KOPT-K1 (cell line): ENCODE data around the gene SEMA4G.

Experiments
- H3K27ac ChIP-seq: fragments of 200-600 bp; sonication (generic); 2 replicates; pipeline ENCODE4 v1.5.1; 2016; ENCODE audit warnings: antibody characterized with exemption, mild to moderate bottlenecking, low read depth, low read length; ENCODE audit not compliant: poor library complexity, severe bottlenecking
- H3K36me3 ChIP-seq: fragments of 200-600 bp; sonication (generic); 2 replicates; pipeline ENCODE4 v1.5.1; 2017; ENCODE audit warnings: antibody characterized with exemption, mild to moderate bottlenecking, low read length, moderate library complexity; ENCODE audit not compliant: insufficient read depth
- H3K9me3 ChIP-seq: fragments of 200-600 bp; sonication (generic); 2 replicates; pipeline ENCODE4 v1.5.1; 2017; ENCODE audit warnings: antibody characterized with exemption, low read length, mild to moderate bottlenecking; ENCODE audit not compliant: insufficient read depth, poor library complexity, severe bottlenecking

The SEMA4G gene

DNA sequence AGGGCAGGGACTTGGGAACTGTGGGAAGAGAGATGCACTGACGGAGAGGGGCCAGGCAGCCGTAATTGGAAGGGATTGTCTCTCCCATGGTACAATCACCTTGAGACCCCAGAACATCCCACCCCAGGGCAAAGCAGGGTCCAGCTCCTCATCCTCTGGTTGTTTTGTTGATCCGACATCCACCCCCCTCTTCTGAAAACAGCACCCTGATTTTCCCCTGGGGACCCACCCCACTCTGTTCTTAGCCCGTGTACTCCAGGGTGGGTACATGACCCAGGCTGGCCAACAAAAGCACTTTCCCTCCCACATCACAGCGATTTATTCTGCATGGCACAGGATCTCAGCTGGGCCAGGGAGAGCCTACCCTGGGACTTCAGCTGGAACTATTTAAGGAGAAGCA, 47.5 kb downstream of the SEMA4G start:
- Histone ChIP-seq H3K9me3 (no peaks in the 10 kb centered on the region), H3K27ac (no peak overlapping the region), H3K36me3 (no peaks in the 10 kb centered on the region)

DNA sequence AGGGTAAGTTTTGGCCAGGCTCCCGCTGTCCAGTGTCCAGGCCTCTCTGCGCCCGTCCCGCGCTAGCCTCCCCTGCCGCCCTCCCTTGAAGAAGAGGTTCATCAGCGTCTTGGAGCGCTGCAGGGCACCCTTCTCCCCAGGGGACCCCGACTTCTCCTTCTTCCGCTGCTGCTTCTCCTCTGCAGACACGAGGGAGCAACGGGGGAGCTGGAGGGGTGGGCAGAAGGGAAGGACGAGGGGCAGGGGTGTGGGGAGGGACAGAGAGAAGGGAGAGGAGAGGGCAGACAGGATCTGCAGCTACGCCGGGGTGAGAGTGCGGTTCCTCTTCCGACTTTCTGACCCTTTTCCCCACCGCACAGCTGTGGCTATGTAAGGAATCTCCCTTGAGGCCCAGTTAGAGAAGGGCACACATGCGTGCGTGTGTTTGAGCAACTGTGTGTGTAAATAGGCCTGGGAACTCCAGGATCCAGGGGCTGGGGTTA, 48.9 kb downstream of the SEMA4G start:
- no peaks in the 10 kb centered on the region for H3K9me3 ChIP-seq
- H3K36me3 ChIP-seq: no peaks in the 10 kb centered on the region
- H3K27ac ChIP-seq: no peak overlapping the region

DNA sequence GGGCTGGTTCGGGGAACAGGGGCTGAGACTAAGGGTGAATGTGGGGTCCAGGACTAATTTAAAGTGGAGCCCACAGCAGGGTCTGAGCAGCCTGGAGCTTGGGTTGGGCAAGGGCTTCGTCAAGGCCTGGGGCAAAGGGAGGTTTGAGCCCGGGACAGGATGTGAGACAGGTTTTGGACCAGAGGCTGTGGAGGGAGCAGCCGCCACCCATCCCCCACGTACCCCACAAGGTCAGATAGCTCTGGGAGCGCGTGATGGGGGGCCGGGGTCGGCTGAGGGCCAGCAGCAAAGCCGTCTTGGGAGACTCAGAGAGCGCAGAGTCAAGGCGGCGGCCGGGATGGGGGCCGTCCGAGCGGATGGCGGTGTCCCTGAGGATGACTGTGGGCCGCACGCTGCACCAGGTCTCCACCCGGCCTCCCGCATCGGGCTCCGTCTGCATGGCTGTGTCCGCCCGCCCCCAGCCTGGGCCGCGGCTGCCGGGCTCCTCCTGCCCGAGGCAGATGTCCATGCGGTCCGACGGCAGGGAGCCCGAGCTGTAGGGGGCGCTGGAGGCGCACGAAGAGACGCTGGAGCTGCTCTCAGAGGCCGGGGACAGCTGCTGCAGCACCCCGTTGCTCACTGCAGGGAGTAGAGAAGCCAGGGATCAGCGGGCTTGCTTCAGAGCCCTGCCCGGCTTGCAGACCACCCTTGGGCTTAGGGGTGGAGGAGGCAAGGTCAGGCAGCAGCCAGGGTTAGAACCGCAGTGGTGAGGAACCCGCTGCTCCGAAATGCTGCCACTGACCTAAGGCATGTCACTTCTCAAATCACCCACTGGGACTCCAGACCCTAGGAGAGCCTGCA, 49.5 kb downstream of the SEMA4G start:
- no peaks in the 10 kb centered on the region for H3K9me3 ChIP-seq
- H3K36me3 ChIP-seq: no peaks in the 10 kb centered on the region
- no peak overlapping the region for H3K27ac ChIP-seq
